SK-N-MC (cell line): ENCODE results near the gene SHOC1.

Experiments
- EZH2 ChIP-seq: fragments of 200-600 bp; sonication (generic); IDR thresholded peaks from one replicate; pipeline ENCODE4 v1.6.1; 2017; ENCODE audit warnings: antibody characterized with exemption
- POLR2AphosphoS5 ChIP-seq: IDR thresholded peaks from 2 replicates; pipeline ENCODE4 v1.6.1; 2012; ENCODE audit warnings: mild to moderate bottlenecking, low read depth, low read length, borderline replicate concordance

DNA sequence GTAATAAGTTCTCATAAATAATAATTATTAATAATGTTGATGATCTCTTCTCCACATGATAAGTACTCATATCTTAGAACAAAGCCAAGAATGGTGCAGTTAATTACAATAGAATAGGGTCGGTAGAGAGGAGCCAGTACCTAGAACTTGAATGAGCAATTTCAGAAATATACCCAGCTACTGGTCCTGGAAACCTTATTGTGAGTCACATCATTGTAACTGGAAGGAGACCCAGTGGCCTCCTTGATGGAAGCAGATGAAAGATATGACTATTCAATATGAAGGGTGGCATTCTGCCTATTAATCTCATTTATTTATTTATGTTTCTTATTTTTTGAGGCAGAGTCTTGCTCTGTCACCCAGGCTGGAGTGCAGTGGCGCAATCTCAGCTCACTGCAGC is 37.7 kb upstream of the SHOC1 start:
- TF ChIP-seq POLR2AphosphoS5: no peak
- TF ChIP-seq EZH2: no peak
